H9 (cell line): Measurements from ENCODE around the gene ILK. TPM values are rescaled to one million over a fixed set of nuclear protein-coding genes. Genes with fewer than 3 reads are reported as not detected.

Source experiments
- DNase-seq: peaks from one replicate; pipeline ENCODE4 v3.0.0-alpha.2; 2017
- H2AFZ ChIP-seq: one replicate; pipeline ENCODE4 v1.6.1; 2013; ENCODE audit warnings: mild to moderate bottlenecking, low read length, control low read depth, moderate library complexity
- H2AK5ac ChIP-seq: 2 replicates; pipeline ENCODE4 v1.6.1; 2013; ENCODE audit warnings: low read length, control low read depth, mixed read lengths; ENCODE audit not compliant: insufficient read length
- H2BK120ac ChIP-seq: one replicate; pipeline ENCODE4 v1.6.1; 2013; ENCODE audit warnings: low read depth, mild to moderate bottlenecking, low read length, control low read depth, inconsistent platforms; ENCODE audit not compliant: poor library complexity, severe bottlenecking
- H2BK12ac ChIP-seq: 2 replicates; pipeline ENCODE4 v1.6.1; 2013; ENCODE audit warnings: low read length, control low read depth, mixed read lengths, low read depth; ENCODE audit not compliant: insufficient read length
- H2BK15ac ChIP-seq: 2 replicates; pipeline ENCODE4 v1.6.1; 2013; ENCODE audit warnings: low read depth, low read length, control low read depth
- H2BK20ac ChIP-seq: one replicate; pipeline ENCODE4 v1.6.1; 2013; ENCODE audit warnings: low read depth, mild to moderate bottlenecking, low read length, control low read depth, inconsistent platforms; ENCODE audit not compliant: poor library complexity, severe bottlenecking
- H2BK5ac ChIP-seq: 2 replicates; pipeline ENCODE4 v1.6.1; 2013; ENCODE audit warnings: low read length, control low read depth, mixed read lengths; ENCODE audit not compliant: insufficient read length
- H3K14ac ChIP-seq: 2 replicates; pipeline ENCODE4 v1.6.1; 2013; ENCODE audit warnings: low read length, control low read depth; ENCODE audit not compliant: insufficient read depth
- H3K18ac ChIP-seq: 2 replicates; pipeline ENCODE4 v1.6.1; 2013; ENCODE audit warnings: low read depth, mild to moderate bottlenecking, mixed read lengths, low read length, control low read depth; ENCODE audit not compliant: insufficient read length
- H3K23ac ChIP-seq: 2 replicates; pipeline ENCODE4 v1.6.1; 2013; ENCODE audit warnings: low read length, control low read depth, mixed read lengths, low read depth; ENCODE audit not compliant: insufficient read length
- H3K23me2 ChIP-seq: 2 replicates; pipeline ENCODE4 v1.6.1; 2013; ENCODE audit warnings: low read depth, mild to moderate bottlenecking, mixed read lengths, low read length, control low read depth; ENCODE audit not compliant: insufficient read length, poor library complexity, severe bottlenecking
- H3K27ac ChIP-seq: 2 replicates; pipeline ENCODE4 v1.5.1; 2013; ENCODE audit warnings: low read length, control low read depth, mixed read lengths, low read depth; ENCODE audit not compliant: insufficient read length
- H3K27me3 ChIP-seq: 2 replicates; pipeline ENCODE4 v1.6.1; 2013; ENCODE audit warnings: low read length, control low read depth, inconsistent platforms; ENCODE audit not compliant: insufficient read depth
- H3K4ac ChIP-seq: 2 replicates; pipeline ENCODE4 v1.6.1; 2013; ENCODE audit warnings: low read depth, mild to moderate bottlenecking, control low read depth, inconsistent platforms, low read length, moderate library complexity
- H3K4me1 ChIP-seq: 2 replicates; pipeline ENCODE4 v1.6.1; 2013; ENCODE audit warnings: low read length, control low read depth, inconsistent platforms; ENCODE audit not compliant: insufficient read depth
- H3K4me2 ChIP-seq: 2 replicates; pipeline ENCODE4 v1.6.1; 2013; ENCODE audit warnings: low read length, control low read depth, mixed read lengths; ENCODE audit not compliant: insufficient read length, insufficient read depth
- H3K56ac ChIP-seq: 2 replicates; pipeline ENCODE4 v1.6.1; 2013; ENCODE audit warnings: low read depth, mild to moderate bottlenecking, mixed read lengths, low read length, control low read depth; ENCODE audit not compliant: insufficient read length
- H3K79me1 ChIP-seq: 2 replicates; pipeline ENCODE4 v1.6.1; 2013; ENCODE audit warnings: low read depth, mild to moderate bottlenecking, moderate library complexity, low read length, control low read depth, inconsistent platforms; ENCODE audit not compliant: insufficient read depth, poor library complexity, severe bottlenecking
- H3K79me2 ChIP-seq: 2 replicates; pipeline ENCODE4 v1.6.1; 2013; ENCODE audit warnings: low read length, control low read depth, inconsistent platforms; ENCODE audit not compliant: insufficient read depth
- H3K9ac ChIP-seq: 2 replicates; pipeline ENCODE4 v1.6.1; 2013; ENCODE audit warnings: low read length, control low read depth, mixed read lengths; ENCODE audit not compliant: insufficient read length; ENCODE audit errors: extremely low read depth
- H3K9me3 ChIP-seq: one replicate; pipeline ENCODE4 v1.6.1; 2013; ENCODE audit warnings: low read depth, low read length, inconsistent platforms; ENCODE audit not compliant: control insufficient read depth
- H3T11ph ChIP-seq: one replicate; pipeline ENCODE4 v1.6.1; 2013; ENCODE audit warnings: mild to moderate bottlenecking, low read length, control low read depth, inconsistent platforms
- H4K20me1 ChIP-seq: one replicate; pipeline ENCODE4 v1.6.1; 2013; ENCODE audit not compliant: control insufficient read depth, insufficient read length, insufficient read depth
- H4K5ac ChIP-seq: 2 replicates; pipeline ENCODE4 v1.6.1; 2013; ENCODE audit warnings: low read depth, mild to moderate bottlenecking, mixed read lengths, low read length, control low read depth; ENCODE audit not compliant: insufficient read length
- H4K8ac ChIP-seq: replicated peaks from 2 replicates; pipeline ENCODE4 v1.6.1; 2013; ENCODE audit warnings: low read length, control low read depth, mixed read lengths, low read depth; ENCODE audit not compliant: insufficient read length
- H4K91ac ChIP-seq: 2 replicates; pipeline ENCODE4 v1.6.1; 2013; ENCODE audit warnings: low read depth, mild to moderate bottlenecking, moderate library complexity, mixed read lengths, low read length, control low read depth; ENCODE audit not compliant: insufficient read length
- H3K27ac Mint-ChIP-seq, 3 experiments: 2 replicates in 2 of 3; 3 replicates in 1 of 3; pipeline ENCODE4 v1.8.0; 2020 to 2021; ENCODE audit warnings: mixed read lengths in 3 of 3, mild to moderate bottlenecking in 1 of 3, moderate library complexity in 1 of 3
- H3K27me3 Mint-ChIP-seq: 2 replicates; pipeline ENCODE4 v1.8.0; 2021; ENCODE audit warnings: low read depth, mild to moderate bottlenecking, moderate library complexity, mixed read lengths
- H3K36me3 Mint-ChIP-seq, 3 experiments: 2 replicates in 2 of 3; 3 replicates in 1 of 3; pipeline ENCODE4 v1.8.0; 2020 to 2021; ENCODE audit warnings: low read depth in 3 of 3, mixed read lengths in 3 of 3; ENCODE audit not compliant: insufficient read depth in 1 of 3
- H3K4me1 Mint-ChIP-seq, 2 experiments: 2 replicates each; pipeline ENCODE4 v1.8.0; 2020; ENCODE audit warnings: mixed read lengths in 2 of 2
- H3K4me3 Mint-ChIP-seq, 2 experiments: 2 replicates in 1 of 2; 3 replicates in 1 of 2; pipeline ENCODE4 v1.8.0; 2020 to 2021; ENCODE audit warnings: mild to moderate bottlenecking in 2 of 2, mixed read lengths in 2 of 2, moderate library complexity in 1 of 2
- H3K9me3 Mint-ChIP-seq, 2 experiments: 2 replicates in 1 of 2; 3 replicates in 1 of 2; pipeline ENCODE4 v1.8.0; 2020; ENCODE audit warnings: mild to moderate bottlenecking in 2 of 2, mixed read lengths in 2 of 2, moderate library complexity in 1 of 2
- WGBS: extraction: QIAGEN DNeasy Blood & Tissue Kit; methylation state at CpG from one replicate; pipeline ENCODE4 v1.1.7; 2013; ENCODE audit warnings: missing lambda C conversion rate, low lambda C conversion rate, mixed read lengths; ENCODE audit not compliant: insufficient read length; ENCODE audit errors: extremely low coverage; 5-methylcytosine and 5-hydroxymethylcytosine counted together
- total RNA-seq: library from RNA; stranded (reverse); gene quantifications from 2 replicates; pipeline ENCODE4 v1.2.1, GENCODE V29; 2021
- TF ChIP-seq, protein P1 (sequence below): fragments of 200-600 bp; sonication (generic); conservative IDR thresholded peaks from 3 replicates; pipeline ENCODE4 v1.8.0; 2021; ENCODE audit warnings: antibody characterized with exemption, mild to moderate bottlenecking

Gene ILK
- total RNA-seq, 1 experiment from 2014 or later = 100 TPM

DNA sequence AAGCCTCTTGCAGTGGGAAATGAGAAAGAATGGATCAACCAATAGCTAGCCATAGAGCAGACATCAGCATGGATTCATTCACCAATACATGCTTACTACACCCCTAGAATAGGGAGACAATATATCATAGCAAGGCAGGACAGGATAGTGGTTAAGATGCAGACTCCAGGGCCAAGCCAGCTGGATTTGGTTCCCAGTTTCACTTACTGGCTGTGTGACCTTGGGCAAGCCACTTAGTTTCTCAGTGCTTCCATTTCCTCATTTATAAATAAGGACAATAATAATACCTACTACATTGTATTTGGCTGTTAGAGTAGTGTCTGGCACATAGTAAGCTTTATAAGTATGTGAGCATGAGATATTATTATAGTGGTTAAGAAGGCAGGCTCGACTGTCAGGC lies 44.9 kb downstream of the ILK start:
- no peak overlapping the region for H3K18ac ChIP-seq
- no peak overlapping the region for H3T11ph ChIP-seq
- no peak overlapping the region for H3K14ac ChIP-seq
- no peak overlapping the region for H3K56ac ChIP-seq
- 0 out of 2 replicates have a peak, but pooled peaks cover 2% of the 10 kb centered on the region for H3K27me3 Mint-ChIP-seq
- no CpG with 5 or more reads among the region's 1 CpG for WGBS
- H3K9me3 Mint-ChIP-seq = no peaks in the 10 kb centered on the region
- no peak overlapping the region for H2BK5ac ChIP-seq
- H3K4me1 Mint-ChIP-seq = no peaks in the 10 kb centered on the region
- no peak overlapping the region for H3K27ac Mint-ChIP-seq
- no peak overlapping the region for H4K91ac ChIP-seq
- TF ChIP-seq, protein P1, sequence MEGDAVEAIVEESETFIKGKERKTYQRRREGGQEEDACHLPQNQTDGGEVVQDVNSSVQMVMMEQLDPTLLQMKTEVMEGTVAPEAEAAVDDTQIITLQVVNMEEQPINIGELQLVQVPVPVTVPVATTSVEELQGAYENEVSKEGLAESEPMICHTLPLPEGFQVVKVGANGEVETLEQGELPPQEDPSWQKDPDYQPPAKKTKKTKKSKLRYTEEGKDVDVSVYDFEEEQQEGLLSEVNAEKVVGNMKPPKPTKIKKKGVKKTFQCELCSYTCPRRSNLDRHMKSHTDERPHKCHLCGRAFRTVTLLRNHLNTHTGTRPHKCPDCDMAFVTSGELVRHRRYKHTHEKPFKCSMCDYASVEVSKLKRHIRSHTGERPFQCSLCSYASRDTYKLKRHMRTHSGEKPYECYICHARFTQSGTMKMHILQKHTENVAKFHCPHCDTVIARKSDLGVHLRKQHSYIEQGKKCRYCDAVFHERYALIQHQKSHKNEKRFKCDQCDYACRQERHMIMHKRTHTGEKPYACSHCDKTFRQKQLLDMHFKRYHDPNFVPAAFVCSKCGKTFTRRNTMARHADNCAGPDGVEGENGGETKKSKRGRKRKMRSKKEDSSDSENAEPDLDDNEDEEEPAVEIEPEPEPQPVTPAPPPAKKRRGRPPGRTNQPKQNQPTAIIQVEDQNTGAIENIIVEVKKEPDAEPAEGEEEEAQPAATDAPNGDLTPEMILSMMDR = no peak
- H3K9me3 ChIP-seq = no peaks in the 10 kb centered on the region
- H3K4me3 Mint-ChIP-seq = no peak overlapping the region
- H3K23ac ChIP-seq = no peak overlapping the region
- H2AFZ ChIP-seq = no peak overlapping the region
- no peak overlapping the region for H3K4ac ChIP-seq
- H3K27ac ChIP-seq = no peak overlapping the region
- H2BK12ac ChIP-seq = no peak overlapping the region
- peaks cover 2% of the 10 kb centered on the region; the same call in 1 of the 2 replicates for H3K4me1 ChIP-seq
- no peak overlapping the region for H2AK5ac ChIP-seq
- H3K79me1 ChIP-seq = no peaks in the 10 kb centered on the region
- no peak overlapping the region for H4K5ac ChIP-seq
- no peak for DNase-seq
- no peak overlapping the region for H2BK15ac ChIP-seq
- no peaks in the 10 kb centered on the region for H4K20me1 ChIP-seq
- H3K27me3 ChIP-seq = peaks cover 1% of the 10 kb centered on the region; the same call in 1 of the 2 replicates
- no peaks in the 10 kb centered on the region for H3K36me3 Mint-ChIP-seq
- H3K4me2 ChIP-seq = no peak overlapping the region
- no peaks in the 10 kb centered on the region for H3K23me2 ChIP-seq
- H3K79me2 ChIP-seq = no peaks in the 10 kb centered on the region
- no peak overlapping the region for H2BK120ac ChIP-seq
- H2BK20ac ChIP-seq = no peak overlapping the region
- H4K8ac ChIP-seq = no peak overlapping the region
- H3K9ac ChIP-seq = no peak overlapping the region
